Activated CD4-positive, alpha-beta T cell treated with anti-CD3 and anti-CD28 coated beads for 48 hours (primary cell): ENCODE measurements around the gene EMC10.
A peak's percentile ranks its signal among the peaks of the same experiment; 100 is the strongest.
"Not testable (repeated sequence)": the region's sequence is repeated elsewhere in the genome, so short reads cannot be mapped to it uniquely, and the experiment has no call there.

Source experiments
- DNase-seq: peaks from one replicate; pipeline ENCODE4 v3.0.0-alpha.2; 2020

EMC10 gene

DNA sequence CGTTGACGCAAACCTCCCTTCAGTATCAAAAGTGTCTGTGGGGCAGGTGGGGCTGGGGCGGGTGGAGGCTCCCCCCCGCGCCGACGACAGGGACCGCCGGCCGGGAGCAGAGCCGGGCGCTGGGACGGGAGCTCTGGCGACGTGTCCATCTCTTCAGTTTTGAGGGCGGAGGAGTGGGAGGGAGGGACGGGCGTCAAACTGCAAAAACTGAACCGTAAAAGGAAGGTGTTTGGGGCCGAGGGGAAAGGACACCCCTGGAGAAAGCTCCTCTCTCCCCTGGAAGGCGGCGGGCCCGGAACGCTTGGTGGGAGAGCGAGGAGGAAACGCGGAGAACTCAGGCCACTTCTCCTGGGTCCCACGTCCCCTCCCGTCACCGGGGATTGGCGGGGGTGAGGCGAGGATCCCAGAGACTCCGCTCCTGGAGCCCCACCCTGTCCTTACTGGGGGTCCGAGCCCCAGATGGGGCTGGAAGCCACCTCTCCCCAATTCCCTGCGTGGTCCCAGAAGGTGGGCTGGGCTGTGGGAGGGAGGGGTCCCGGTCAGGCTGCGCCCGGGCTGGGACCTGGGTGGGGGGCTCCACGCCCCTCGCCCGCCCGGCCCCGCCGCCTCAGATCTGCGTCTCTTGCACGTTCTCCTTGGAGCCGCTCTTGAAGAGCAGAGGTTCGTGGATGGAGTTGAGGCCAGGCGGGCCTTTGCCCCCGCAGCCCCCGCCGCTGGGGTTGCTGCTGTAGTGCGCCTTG, 40.8 kb downstream of the EMC10 start:
- no peak for DNase-seq

DNA sequence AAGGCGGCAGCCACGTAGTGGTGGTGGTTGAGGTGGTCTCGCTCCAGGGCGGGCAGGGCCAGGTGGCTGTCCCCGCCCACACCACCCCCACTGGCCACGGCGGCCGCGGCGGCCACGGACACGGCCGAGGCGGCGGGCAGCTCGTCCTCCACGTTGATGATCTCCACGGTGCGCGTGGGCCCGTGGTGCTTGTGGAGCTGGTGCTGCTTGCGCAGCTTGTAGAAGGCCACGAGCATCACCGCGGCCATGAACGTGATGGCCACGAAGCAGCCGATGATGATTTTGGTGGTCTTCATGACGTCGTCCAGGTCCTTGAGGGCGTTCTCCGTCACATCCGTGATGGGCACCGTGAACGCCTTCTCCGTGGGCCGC, 41.4 kb downstream of the EMC10 start:
- DNase-seq: no peak

DNA sequence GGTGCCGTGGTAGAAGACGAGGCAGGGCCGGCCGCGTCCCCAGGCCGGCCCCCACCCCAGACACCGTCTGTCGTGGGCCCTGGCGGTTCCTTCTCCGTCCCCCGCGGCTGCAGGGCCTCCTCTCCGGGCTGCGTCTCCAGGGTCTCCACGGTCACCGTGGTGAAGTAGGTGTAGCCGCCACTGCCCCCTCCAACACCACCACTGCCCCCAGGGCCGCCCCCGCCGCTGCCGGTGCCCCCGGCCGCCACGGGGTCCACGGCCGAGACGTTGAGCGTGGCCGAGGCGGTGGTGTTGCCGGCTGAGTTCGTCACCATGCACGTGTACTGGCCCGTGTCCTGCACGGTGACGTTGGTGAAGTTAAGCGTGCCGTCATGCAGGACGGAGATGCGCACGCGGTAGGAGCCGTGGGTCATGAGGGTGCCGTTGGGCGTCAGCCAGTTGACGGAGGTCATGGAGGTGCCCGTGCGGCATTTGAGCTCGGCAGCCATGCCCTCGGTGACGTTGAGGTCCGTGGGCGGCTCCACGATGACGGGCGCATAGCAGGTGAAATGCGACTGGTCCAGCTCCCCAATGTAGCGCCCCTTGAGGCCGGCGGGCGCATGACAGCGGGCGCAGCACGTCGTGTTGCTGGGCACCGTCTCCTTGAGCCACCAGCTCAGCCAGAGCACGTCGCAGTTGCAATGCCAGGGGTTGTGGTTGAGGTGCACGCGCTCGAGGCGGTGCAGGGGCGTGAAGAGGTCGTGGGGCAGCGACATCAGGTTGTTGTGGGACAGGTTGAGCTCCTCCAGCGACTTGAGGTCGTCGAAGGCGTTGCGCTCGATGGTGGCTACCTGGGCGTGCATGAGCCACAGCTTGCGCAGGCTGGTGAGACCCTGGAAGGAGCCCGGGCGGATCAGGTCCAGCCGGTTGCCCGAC, 42.0 kb downstream of the EMC10 start:
- peak; percentile 45 for DNase-seq

DNA sequence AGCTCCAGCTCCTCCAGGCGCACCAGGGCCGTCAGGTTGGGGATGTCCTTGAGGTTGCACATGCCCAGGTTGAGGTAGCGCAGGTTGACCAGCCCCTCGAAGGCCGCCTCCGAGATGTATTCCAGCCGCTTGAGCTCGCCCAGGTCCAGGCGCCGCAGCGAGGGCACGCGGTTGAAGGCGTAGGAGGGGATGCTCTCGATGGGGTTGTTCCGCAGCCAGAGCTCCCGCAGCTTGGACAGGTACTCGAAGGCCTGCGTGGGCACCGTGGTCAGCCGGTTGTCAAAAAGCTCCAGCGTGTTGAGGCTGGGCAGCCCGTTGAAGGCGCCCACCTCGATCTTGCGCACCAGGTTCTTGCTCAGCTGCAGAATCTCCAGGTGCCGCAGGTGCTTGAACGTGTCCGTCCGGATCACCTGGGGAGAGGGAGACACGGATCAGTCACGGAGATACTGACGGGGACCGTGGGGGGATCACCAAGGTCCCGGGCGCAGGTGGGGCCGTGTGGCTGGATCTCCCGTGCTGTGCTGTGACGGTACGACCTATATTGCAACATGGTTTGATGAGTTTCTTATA, 42.8 kb downstream of the EMC10 start:
- DNase-seq: no peak

DNA sequence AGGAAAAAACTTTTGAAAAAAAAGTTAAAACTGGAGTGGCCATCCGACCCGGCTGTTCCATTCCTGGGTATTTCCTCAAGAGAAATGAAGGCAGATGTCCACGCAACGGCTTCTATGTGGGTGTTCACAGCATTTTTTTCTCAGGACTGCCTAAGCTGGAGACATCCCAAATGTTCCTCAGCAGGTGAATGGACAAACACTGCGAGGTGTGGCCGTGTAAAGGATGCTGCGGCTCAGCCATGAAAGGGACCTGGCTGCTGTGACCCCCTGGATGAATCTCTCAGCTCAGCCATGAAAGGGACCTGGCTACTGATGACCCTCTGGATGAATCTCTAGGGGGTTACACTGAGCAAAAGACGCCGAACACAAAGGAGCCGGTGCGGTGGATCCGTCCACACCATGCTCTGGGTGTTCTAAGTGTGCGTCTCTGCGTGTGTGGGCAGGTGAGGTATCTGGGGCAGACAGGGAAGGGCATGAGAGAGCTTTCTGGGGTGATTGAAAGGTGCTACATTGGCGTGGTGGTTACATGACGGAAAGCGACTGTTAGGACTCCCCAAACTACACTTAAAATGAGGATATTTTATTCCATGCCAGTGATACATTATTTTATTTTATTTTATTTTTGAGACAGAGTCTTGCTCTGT, 44.6 kb downstream of the EMC10 start:
- DNase-seq: no peak

DNA sequence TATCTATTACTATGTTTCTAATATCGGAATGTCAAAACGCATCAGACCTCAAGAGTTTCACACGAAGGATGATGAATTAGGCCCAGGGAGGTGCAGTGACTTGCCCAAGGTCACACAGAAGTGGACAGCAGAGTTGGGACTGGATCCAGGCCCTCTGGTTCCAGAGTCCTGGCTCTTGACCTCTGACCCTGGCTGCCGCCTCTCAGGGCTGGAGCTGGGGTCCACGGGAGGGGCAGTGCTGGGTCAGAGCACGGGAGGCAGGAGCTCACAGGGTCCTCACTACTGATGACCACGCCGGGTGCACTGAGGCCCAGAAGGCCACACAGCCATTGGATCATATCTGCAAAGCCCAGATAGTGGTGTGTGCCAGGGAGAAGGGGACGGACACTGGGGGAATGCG, 46.6 kb downstream of the EMC10 start:
- DNase-seq: no peak

DNA sequence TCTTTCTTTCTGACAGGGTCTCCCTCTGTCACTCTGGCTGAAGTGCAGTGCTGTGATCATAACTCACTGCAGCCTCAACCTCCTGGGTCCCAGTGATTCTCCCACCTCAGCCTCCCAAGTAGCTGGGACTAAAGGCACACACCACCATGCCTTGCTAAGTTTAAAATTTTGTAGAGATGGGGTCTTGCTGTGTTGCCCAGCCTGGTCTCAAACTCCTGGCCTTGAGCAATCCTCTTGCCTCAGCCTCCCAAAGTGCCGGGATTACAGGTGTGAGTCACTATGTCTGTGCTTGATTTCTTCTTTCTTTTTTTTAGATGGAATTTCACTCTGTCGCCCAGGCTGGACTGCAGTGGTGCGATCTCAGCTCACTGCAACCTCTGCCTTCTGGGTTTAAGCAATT, 51.7 kb downstream of the EMC10 start:
- DNase-seq: not testable (repeated sequence)

DNA sequence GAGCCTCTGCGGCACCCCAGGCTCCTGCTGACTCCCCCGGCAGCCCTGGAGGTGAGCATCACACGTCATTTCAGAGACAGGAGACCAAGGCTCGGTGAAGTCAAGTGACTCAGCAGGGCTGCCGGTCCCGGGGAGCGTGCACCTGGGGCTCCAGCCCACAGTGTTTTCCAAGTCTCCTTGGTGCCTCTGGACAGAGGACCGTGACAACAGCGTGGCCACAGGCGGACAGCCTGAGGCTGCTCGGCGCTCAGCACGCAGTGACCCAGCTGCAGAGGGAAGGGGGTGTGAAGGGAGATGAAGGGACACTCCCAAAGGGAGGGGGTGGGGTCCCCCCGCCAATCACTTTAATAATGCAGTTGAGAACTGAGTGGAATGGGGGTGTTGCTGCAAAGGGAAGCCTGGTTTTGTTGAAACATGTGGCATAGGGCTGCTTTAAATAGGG, 54.9 kb downstream of the EMC10 start:
- no peak for DNase-seq

DNA sequence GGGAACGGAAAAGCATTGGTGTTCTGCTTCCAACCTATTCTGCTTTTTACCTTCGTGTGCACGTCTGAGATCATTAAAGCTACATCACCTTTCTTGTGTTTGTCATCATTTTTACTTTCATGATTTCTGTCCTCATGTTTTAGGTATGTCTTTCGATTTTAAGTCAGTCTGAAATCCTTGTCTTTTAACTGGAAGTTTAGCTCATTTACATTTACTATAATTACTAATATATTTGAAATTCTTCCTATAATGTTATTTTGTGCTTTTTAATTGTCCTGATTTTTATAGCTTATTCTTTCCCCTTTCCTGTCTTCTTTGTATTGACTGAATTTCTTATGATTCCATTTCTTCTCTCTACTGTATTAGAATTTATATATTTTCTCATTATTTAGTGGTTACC, 56.6 kb downstream of the EMC10 start:
- no peak for DNase-seq

DNA sequence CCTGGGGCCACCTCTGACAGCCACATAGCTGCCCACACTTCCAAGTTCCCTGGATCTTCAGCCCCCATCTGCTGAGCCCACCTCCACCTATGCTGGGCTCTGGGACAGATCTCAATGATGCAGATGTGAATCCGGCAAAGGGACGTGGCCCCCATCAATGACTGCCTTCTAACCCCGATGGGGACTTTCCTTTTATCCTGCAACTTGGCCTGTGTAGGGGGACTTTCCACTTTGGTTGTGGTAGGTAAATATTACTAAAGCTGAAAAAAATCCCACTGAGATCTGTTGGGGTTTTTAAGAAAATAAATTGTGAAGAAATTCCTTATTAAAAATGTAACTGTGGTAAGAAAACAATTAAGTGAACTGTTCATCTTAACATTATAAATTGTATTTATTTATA, 58.2 kb downstream of the EMC10 start:
- no peak for DNase-seq

DNA sequence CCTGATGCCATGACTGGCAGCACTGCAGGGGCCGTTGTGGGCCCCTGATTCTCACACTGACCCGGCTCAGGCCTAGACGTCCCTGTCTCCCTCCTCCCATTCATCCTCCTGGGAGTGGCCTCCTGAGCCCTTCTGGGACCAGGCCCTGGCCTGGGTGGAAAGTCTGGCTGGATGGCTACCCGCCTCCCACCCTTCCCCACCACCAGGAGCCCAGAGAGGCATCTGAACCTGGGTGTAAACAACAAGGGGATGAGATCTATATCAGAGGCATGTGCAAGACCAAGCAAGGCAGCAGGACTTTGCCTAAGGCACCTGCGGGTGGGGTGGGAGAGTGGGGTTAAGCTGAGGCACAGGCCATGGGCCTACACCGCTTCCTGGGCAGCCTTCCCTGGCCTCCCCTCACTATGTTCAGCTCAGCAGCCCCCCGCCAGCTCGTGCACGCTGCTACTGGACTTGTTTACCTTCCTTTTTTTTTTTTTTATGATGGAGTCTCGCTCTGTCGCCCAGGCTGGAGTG, 59.4 kb downstream of the EMC10 start:
- no peak for DNase-seq

DNA sequence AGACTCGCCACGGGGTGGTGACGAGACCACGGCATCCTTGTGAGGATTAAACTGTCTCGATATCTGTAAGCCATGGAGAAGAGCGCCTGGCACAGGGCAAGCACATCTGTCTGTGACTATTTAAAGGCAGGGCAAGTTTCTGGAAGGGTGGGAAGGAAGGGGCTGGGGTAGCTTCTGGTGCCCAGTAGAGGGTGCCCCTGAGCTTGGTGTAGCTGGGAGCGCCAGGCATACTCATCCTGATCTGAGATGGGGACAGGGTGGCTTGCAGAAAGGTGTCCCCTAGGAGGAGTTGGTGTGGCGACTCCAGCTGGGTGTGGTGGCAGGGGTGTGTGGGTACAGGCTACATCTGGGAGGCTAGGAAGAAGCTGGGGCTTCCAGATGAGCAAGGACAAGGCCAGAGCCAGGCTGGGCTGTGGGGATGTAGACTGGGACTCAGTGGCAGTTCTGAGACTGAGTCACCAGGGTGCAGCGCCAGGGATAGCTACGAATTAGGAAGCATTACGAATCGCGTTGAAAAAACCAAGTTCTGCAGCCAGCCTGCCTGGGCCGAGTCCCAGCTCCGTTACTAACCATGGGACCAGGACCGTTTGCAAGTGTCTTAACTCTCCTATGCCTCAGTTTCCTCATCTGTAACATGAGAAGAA, 60.5 kb downstream of the EMC10 start:
- no peak for DNase-seq

DNA sequence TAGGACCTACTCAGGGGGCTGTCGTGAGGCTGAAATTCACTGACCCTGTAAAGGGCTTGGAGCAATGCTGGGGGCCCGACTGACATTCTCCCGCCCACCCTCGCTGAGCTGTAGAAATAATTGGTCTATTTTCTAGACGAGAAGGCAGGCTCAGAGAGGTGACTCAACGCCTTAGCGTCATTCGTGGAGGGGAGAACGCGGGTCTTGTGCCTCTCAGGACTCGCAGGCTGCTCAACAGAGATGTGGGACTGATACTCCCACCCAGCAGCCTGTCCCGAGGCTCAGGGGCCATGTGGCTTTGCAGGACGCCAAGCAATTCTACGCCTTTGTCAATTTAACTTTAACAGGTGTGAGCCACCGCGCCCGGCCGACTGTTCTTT, 61.0 kb downstream of the EMC10 start:
- DNase-seq: no peak

DNA sequence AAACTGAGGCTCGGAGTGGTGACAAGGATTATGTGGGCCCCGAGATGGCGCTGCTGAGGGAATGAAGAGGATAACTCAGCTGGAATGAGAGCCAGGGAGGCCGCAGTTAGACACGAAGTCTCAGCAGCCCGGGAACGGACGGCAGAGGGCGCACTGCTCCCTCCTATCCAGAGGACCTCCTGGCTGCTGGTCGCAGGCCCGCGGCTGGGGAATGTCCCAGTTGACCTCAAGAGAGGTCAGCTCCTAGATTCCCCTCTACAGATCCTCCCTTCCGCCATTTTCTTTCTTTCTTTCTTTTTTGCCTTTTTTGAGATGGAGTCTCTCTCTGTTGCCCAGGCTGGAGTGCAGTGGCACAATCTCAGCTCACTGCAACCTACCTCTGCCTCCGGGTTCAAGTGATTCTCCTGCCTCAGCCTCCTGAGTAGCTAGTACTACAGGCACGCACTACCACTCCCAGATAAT, 61.5 kb downstream of the EMC10 start:
- DNase-seq: peak; percentile 85
